Coronary artery (tissue), 2 donors: ENCODE results near the gene ITSN1.
"Not testable (repeated sequence)": the region's sequence is repeated elsewhere in the genome, so short reads cannot be mapped to it uniquely, and the experiment has no call there.

ENCODE experiments used
- DNase-seq: peaks from one replicate; pipeline ENCODE4 v3.0.0-alpha.2; 2017; ENCODE audit warnings: low spot score
- H3K27ac ChIP-seq, 2 donors: fragments of 200-600 bp; sonication (generic); one replicate each; pipeline ENCODE4 v1.5.1; 2016 to 2019
- H3K4me3 ChIP-seq: fragments of 200-600 bp; sonication (generic); 2 replicates; pipeline ENCODE4 v1.5.1; 2016; ENCODE audit warnings: mild to moderate bottlenecking, moderate library complexity
- TF ChIP-seq, protein P1 (sequence below): fragments of 200-600 bp; sonication (generic); IDR thresholded peaks from one replicate; pipeline ENCODE4 v1.5.1; 2019; ENCODE audit warnings: antibody characterized with exemption

Gene ITSN1

DNA sequence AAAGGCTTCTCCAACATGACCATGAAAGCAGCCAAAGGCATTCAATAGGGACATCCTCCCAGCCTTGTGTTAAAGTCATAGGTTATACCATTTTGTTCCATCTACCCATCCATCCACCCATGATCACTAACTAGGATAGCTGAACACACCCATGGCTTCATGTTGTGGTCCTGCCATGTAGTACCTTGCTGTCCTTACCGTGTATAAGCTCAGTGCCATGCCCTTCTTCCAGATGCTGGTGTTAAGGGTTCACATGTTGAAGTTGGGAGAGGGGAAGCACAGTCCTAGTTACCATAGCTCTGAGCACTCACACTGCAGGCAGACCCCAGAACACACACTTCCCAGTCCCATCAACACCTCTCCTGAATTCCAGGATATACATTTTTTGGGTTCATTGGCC is 221.8 kb downstream of the ITSN1 start:
- TF ChIP-seq, protein P1, sequence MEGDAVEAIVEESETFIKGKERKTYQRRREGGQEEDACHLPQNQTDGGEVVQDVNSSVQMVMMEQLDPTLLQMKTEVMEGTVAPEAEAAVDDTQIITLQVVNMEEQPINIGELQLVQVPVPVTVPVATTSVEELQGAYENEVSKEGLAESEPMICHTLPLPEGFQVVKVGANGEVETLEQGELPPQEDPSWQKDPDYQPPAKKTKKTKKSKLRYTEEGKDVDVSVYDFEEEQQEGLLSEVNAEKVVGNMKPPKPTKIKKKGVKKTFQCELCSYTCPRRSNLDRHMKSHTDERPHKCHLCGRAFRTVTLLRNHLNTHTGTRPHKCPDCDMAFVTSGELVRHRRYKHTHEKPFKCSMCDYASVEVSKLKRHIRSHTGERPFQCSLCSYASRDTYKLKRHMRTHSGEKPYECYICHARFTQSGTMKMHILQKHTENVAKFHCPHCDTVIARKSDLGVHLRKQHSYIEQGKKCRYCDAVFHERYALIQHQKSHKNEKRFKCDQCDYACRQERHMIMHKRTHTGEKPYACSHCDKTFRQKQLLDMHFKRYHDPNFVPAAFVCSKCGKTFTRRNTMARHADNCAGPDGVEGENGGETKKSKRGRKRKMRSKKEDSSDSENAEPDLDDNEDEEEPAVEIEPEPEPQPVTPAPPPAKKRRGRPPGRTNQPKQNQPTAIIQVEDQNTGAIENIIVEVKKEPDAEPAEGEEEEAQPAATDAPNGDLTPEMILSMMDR = no peak
- no peak overlapping the region for H3K4me3 ChIP-seq
- no peak for DNase-seq
- no peak overlapping the region for H3K27ac ChIP-seq

DNA sequence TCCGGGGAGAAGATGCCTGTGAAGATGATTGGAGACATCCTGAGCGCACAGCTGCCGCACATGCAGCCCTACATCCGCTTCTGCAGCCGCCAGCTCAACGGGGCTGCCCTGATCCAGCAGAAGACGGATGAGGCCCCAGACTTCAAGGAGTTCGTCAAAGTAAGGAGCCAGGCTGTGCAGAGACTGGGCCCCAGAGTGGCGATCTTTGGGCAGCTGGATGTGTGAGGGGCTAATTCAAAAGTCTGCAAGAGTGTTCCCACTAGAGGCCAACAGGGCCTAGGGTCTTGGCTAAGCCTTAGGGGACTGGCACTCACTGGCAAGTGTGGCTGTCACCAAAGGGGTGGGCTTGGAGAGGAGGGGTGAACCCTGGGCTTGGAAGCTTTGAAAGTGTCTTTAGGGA is 222.9 kb downstream of the ITSN1 start:
- no peak overlapping the region for H3K27ac ChIP-seq
- H3K4me3 ChIP-seq = no peak overlapping the region
- TF ChIP-seq, protein P1 = no peak
- DNase-seq = no peak

DNA sequence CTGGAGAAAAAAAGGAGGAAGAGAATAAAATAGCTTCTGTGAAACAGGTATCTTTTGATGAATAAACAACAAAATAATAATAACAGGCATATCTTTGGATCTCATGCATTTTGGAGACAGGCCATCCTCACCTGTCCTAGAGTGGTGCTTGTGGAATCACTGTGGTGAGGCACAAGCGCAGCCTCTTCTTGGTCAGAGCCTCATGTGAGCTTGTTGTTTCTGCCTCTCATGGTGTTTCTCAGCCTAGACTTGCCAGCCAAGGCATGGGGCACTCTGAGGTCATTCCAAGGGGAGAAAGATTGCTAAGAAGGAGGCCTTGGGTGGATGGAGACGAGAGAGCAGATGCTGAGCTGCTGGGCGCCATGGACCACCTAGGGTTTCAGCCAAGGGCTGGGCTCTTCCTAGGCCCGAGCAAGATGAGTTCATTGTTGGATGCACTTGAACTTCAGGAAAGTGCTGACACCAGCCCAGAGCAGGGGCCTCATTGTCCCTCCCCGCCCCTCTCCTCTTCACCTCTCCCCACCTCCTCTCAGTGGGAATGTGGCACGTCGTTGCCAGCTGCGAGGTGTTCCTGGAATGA is 223.8 kb downstream of the ITSN1 start:
- TF ChIP-seq, protein P1 = no peak
- Histone ChIP-seq H3K27ac (no peak overlapping the region), H3K4me3 (no peak overlapping the region)
- DNase-seq = no peak

DNA sequence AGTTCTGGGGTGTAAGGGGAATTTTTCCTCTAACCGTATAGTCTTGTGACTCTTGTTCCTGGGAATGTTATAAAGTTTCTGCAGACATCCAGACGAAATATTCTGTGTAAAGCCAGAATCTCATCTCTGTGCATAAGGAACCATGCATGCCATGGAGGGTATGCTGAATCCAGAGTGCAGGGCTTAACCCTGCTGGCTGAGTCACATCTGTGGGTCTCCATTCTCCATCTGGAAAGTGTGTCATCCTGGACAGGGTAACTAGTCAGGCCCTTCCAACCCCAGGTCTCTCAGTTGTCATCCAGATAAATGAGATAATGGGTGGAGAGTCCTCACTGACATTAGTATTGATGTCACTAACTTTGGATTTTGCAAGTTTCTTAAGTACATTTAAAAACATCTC is 224.5 kb downstream of the ITSN1 start:
- Histone ChIP-seq H3K27ac (no peak overlapping the region), H3K4me3 (no peak overlapping the region)
- no peak for DNase-seq
- TF ChIP-seq, protein P1 = no peak

DNA sequence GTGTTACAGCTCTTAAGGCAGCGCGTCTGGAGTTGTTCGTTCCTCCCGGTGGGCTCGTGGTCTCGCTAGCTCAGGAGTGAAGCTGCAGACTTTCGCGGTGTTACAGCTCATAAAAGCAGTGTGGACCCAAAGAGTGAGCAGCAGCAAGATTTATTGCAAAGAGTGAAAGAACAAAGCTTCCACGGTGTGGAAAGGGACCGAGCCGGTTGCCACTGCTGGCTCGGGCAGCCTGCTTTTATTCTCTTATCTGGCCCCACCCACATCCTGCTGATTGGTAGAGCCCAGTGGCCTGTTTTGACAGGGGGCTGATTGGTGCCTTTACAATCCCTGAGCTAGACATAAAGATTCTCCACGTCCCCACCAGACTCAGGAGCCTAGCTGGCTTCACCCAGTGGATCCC is 225.6 kb downstream of the ITSN1 start:
- not testable (repeated sequence) for H3K27ac ChIP-seq, H3K4me3 ChIP-seq, DNase-seq

DNA sequence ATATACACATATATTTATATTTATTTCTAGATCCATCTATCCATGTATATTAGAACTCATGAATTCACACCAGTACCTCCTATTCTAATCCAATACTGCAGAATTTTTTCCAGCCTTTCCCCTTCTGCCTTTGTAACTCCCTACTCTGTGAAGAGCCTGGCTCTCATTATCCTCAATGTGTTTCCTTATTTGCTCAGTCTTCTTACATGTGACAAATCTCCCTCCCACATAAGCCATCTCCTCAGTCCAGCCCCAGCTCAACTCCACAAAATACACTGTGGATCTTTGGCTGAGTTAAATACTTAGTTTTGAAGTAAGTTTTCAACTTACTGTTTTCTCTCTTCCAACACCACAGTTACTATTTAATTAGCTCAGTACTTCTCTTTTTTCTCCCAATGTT is 227.6 kb downstream of the ITSN1 start:
- TF ChIP-seq, protein P1 = no peak
- no peak for DNase-seq
- Histone ChIP-seq H3K4me3 (no peak overlapping the region), H3K27ac (no peak overlapping the region)

DNA sequence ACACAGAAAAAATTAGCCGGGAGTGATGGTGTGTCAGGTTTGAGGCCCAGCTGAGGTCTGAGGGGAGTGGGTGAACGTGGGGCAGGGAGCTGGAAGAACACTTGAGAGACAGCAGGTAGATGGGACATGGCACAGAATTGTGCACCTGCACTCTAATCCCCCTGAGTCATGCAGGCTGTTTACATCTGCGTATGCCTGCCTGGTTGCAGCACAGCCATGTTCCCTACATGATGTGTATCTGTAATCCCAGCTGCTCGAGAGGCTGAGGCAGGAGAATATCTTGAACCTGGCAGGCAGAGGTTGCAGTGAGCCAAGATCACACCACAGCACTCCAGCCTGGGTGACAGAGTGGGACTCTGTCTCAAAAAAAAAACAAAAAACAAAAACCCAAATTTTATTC is 228.5 kb downstream of the ITSN1 start:
- H3K27ac ChIP-seq = no peak overlapping the region
- TF ChIP-seq, protein P1 = no peak
- DNase-seq = no peak
- H3K4me3 ChIP-seq = no peak overlapping the region

DNA sequence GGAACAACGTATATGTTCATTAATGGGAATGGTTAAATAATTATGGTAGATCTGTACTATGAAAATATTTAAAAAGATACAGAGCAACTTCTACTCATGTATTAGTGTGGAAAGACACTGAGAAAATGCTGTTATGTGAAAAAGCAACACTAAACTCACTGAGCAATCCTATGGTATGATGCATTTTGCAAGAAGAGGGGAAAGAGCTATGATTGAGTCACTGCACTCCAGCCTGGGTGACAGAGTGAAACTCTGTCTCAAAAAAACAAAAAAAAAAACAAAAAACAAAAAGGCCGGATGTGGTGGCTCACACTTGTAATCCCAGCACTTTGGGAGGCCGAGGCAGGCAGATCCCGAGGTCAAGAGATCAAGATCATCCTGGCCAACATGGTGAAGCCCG is 228.9 kb downstream of the ITSN1 start:
- Histone ChIP-seq H3K27ac (no peak overlapping the region), H3K4me3 (no peak overlapping the region)
- no peak for DNase-seq
- TF ChIP-seq, protein P1 = no peak
